ENCODE results near the gene PLA2R1. TPM values are rescaled to one million over a fixed set of nuclear protein-coding genes. Genes with fewer than 3 reads are reported as not detected.

PLA2R1 gene
- total RNA-seq, 4 donors from 2014 or later, result 24.1 to 36.2 (median 24.9) TPM

GRCh38 chr2:159988412-159988970 lies 73.9 kb downstream of the PLA2R1 start:
- no peaks in the 10 kb centered on the region for H3K36me3 ChIP-seq
- H3K9me3 ChIP-seq, result no peaks in the 10 kb centered on the region
- H3K4me1 ChIP-seq, result no peaks in the 10 kb centered on the region
- no peak overlapping the region for H3K4me3 ChIP-seq
- H3K27me3 ChIP-seq, result no peaks in the 10 kb centered on the region
- no peak for DNase-seq
- intact Hi-C loops (cut with DNase I; ENCODE audit: low total_unique reads), result no loop called here
- no peak for TF ChIP-seq CTCF (IDR thresholded peaks at IDR 0.05)
- TF ChIP-seq POLR2A (IDR thresholded peaks at IDR 0.05), result no peak
- no peak overlapping the region for H3K27ac ChIP-seq

GRCh38 chr2:159987181-159987580 lies 75.2 kb downstream of the PLA2R1 start:
- Histone ChIP-seq H3K9me3 (no peaks in the 10 kb centered on the region), H3K36me3 (no peaks in the 10 kb centered on the region), H3K4me1 (no peaks in the 10 kb centered on the region), H3K27ac (no peak overlapping the region), H3K27me3 (no peaks in the 10 kb centered on the region), H3K4me3 (no peak overlapping the region)
- TF ChIP-seq CTCF (IDR thresholded peaks at IDR 0.05), result no peak
- TF ChIP-seq POLR2A (IDR thresholded peaks at IDR 0.05), result no peak
- no peak for DNase-seq
- intact Hi-C loops (cut with DNase I; ENCODE audit: low total_unique reads), result no loop called here

- no peak overlapping the region for H3K4me3 ChIP-seq
- peaks cover 0 to 6% of the 10 kb centered on the region in 2 donors for H3K4me1 ChIP-seq
- H3K36me3 ChIP-seq, result no peaks in the 10 kb centered on the region
- no peaks in the 10 kb centered on the region for H3K9me3 ChIP-seq
- TF ChIP-seq POLR2A (IDR thresholded peaks at IDR 0.05), result no peak
- no peak for TF ChIP-seq CTCF (IDR thresholded peaks at IDR 0.05)
- no peaks in the 10 kb centered on the region for H3K27me3 ChIP-seq
- H3K27ac ChIP-seq, result no peak overlapping the region
- DNase-seq, result no peak
- intact Hi-C loops (cut with DNase I; ENCODE audit: low total_unique reads), result no loop called here
Measured at GRCh38 chr2:159985656-159986055, 76.8 kb downstream of the PLA2R1 start.

- intact Hi-C loops (cut with DNase I; ENCODE audit: low total_unique reads), result no loop called here
Measured at GRCh38 chr2:159984034-159984433, 78.4 kb downstream of the PLA2R1 start.

More at GRCh38 chr2:159984034-159984433, 78.4 kb downstream of the PLA2R1 start:
- no peak overlapping the region for H3K4me3 ChIP-seq
- DNase-seq, result no peak
- H3K36me3 ChIP-seq, result no peaks in the 10 kb centered on the region
- TF ChIP-seq POLR2A (IDR thresholded peaks at IDR 0.05), result no peak
- TF ChIP-seq CTCF (IDR thresholded peaks at IDR 0.05), result no peak
- peaks cover 0 to 6% of the 10 kb centered on the region in 2 donors for H3K4me1 ChIP-seq
- no peaks in the 10 kb centered on the region for H3K9me3 ChIP-seq
- H3K27ac ChIP-seq, result no peak overlapping the region
- no peaks in the 10 kb centered on the region for H3K27me3 ChIP-seq
